ENCODE data around the gene HOXB7.

Gene HOXB7

GRCh38 chr17:48636177-48637018 lies 25.6 kb upstream of the HOXB7 start:
- peak; percentile 48 for DNase-seq (ENCODE audit: low read depth)

- DNase-seq (ENCODE audit: low read depth): no peak
These were observed 23.8 kb upstream of the HOXB7 start for GRCh38 chr17:48634493-48635208.

GRCh38 chr17:48633266-48633677 lies 22.5 kb upstream of the HOXB7 start:
- no peak for DNase-seq (ENCODE audit: low read depth)

GRCh38 chr17:48632579-48633265 lies 21.9 kb upstream of the HOXB7 start:
- no peak for DNase-seq (ENCODE audit: low read depth)

GRCh38 chr17:48631693-48632578 lies 21.1 kb upstream of the HOXB7 start:
- DNase-seq (ENCODE audit: low read depth): no peak

GRCh38 chr17:48630925-48631692 lies 20.3 kb upstream of the HOXB7 start:
- DNase-seq (ENCODE audit: low read depth): no peak

- no peak for DNase-seq (ENCODE audit: low read depth)
These were observed 19.4 kb upstream of the HOXB7 start for GRCh38 chr17:48630009-48630924.

- no peak for DNase-seq (ENCODE audit: low read depth)
These were observed 18.6 kb upstream of the HOXB7 start for GRCh38 chr17:48629411-48629759.

GRCh38 chr17:48628649-48629410 lies 18.0 kb upstream of the HOXB7 start:
- no peak for DNase-seq (ENCODE audit: low read depth)

- DNase-seq (ENCODE audit: low read depth): no peak
These were observed 17.1 kb upstream of the HOXB7 start for GRCh38 chr17:48627623-48628521.

GRCh38 chr17:48627118-48627597 lies 16.3 kb upstream of the HOXB7 start:
- DNase-seq (ENCODE audit: low read depth): no peak

GRCh38 chr17:48626245-48627117 lies 15.7 kb upstream of the HOXB7 start, which contains the start of gene HOXB9:
Gene HOXB9, minus strand, starts transcription at chr17:48626358. Its CDS starts 89 bp downstream, at chr17:48626269.
- no peak for DNase-seq (ENCODE audit: low read depth)

GRCh38 chr17:48625495-48626244 lies 14.9 kb upstream of the HOXB7 start:
- no peak for DNase-seq (ENCODE audit: low read depth)

- DNase-seq (ENCODE audit: low read depth): no peak
These were observed 14.0 kb upstream of the HOXB7 start for GRCh38 chr17:48624544-48625494.

- no peak for DNase-seq (ENCODE audit: low read depth)
These were observed 13.3 kb upstream of the HOXB7 start for GRCh38 chr17:48624118-48624517.
